Osteocyte (in vitro differentiated cells): ENCODE data around the gene IFT20. TPM values are rescaled to one million over a fixed set of nuclear protein-coding genes. Genes with fewer than 3 reads are reported as not detected.
A peak's percentile ranks its signal among the peaks of the same experiment; 100 is the strongest.

Source experiments
- DNase-seq: peaks from one replicate; pipeline ENCODE4 v3.0.0; 2021; ENCODE audit warnings: mixed read lengths; ENCODE audit not compliant: unreplicated experiment; ENCODE audit errors: extremely low spot score
- H3K27ac Mint-ChIP-seq: one replicate; pipeline ENCODE4 v1.8.0; 2021; ENCODE audit warnings: mild to moderate bottlenecking, mixed read lengths; ENCODE audit not compliant: unreplicated experiment
- H3K27me3 Mint-ChIP-seq: one replicate; pipeline ENCODE4 v1.8.0; 2021; ENCODE audit warnings: mixed read lengths; ENCODE audit not compliant: unreplicated experiment
- H3K36me3 Mint-ChIP-seq: one replicate; pipeline ENCODE4 v1.8.0; 2021; ENCODE audit warnings: mixed read lengths; ENCODE audit not compliant: unreplicated experiment
- H3K4me1 Mint-ChIP-seq: one replicate; pipeline ENCODE4 v1.8.0; 2021; ENCODE audit warnings: mixed read lengths; ENCODE audit not compliant: unreplicated experiment
- H3K4me3 Mint-ChIP-seq: one replicate; pipeline ENCODE4 v1.8.0; 2021; ENCODE audit warnings: mild to moderate bottlenecking, moderate library complexity, mixed read lengths; ENCODE audit not compliant: unreplicated experiment
- H3K9me3 Mint-ChIP-seq: one replicate; pipeline ENCODE4 v1.8.0; 2021; ENCODE audit warnings: mixed read lengths; ENCODE audit not compliant: unreplicated experiment
- total RNA-seq: library from RNA; stranded (reverse); gene quantifications from 2 replicates; pipeline ENCODE4 v1.2.1, GENCODE V29; 2021
- TF ChIP-seq, protein P1 (sequence below): fragments of 200-600 bp; sonication (generic); IDR thresholded peaks from 2 replicates; pipeline ENCODE4 v1.5.0; 2021; ENCODE audit warnings: antibody characterized with exemption, mild to moderate bottlenecking, moderate library complexity

IFT20 gene
- total RNA-seq, 1 donor from 2014 or later = 61.9 TPM

- Mint-ChIP-seq H3K36me3 (peaks cover 41% of the 10 kb centered on the region), H3K4me1 (peaks cover 21% of the 10 kb centered on the region), H3K27ac (no peak overlapping the region), H3K9me3 (no peaks in the 10 kb centered on the region), H3K27me3 (no peaks in the 10 kb centered on the region), H3K4me3 (no peak overlapping the region)
- DNase-seq = no peak
- TF ChIP-seq, protein P1, sequence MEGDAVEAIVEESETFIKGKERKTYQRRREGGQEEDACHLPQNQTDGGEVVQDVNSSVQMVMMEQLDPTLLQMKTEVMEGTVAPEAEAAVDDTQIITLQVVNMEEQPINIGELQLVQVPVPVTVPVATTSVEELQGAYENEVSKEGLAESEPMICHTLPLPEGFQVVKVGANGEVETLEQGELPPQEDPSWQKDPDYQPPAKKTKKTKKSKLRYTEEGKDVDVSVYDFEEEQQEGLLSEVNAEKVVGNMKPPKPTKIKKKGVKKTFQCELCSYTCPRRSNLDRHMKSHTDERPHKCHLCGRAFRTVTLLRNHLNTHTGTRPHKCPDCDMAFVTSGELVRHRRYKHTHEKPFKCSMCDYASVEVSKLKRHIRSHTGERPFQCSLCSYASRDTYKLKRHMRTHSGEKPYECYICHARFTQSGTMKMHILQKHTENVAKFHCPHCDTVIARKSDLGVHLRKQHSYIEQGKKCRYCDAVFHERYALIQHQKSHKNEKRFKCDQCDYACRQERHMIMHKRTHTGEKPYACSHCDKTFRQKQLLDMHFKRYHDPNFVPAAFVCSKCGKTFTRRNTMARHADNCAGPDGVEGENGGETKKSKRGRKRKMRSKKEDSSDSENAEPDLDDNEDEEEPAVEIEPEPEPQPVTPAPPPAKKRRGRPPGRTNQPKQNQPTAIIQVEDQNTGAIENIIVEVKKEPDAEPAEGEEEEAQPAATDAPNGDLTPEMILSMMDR = no peak
Measured at GRCh38 chr17:28348979-28349378, 13.7 kb upstream of the IFT20 start.

- H3K27ac Mint-ChIP-seq = peak overlapping the region; percentile 82
- no peak overlapping the region for H3K4me3 Mint-ChIP-seq
- peaks cover 21% of the 10 kb centered on the region for H3K4me1 Mint-ChIP-seq
- no peaks in the 10 kb centered on the region for H3K9me3 Mint-ChIP-seq
- peaks cover 37% of the 10 kb centered on the region for H3K36me3 Mint-ChIP-seq
- DNase-seq = no peak
- TF ChIP-seq, protein P1 = no peak
- H3K27me3 Mint-ChIP-seq = no peaks in the 10 kb centered on the region
Measured at GRCh38 chr17:28347261-28347891, 12.1 kb upstream of the IFT20 start.

GRCh38 chr17:28346746-28347246, 11.5 kb upstream of the IFT20 start:
- no peak overlapping the region for H3K4me3 Mint-ChIP-seq
- peaks cover 40% of the 10 kb centered on the region for H3K36me3 Mint-ChIP-seq
- no peak for DNase-seq
- H3K4me1 Mint-ChIP-seq = peaks cover 21% of the 10 kb centered on the region
- H3K27me3 Mint-ChIP-seq = no peaks in the 10 kb centered on the region
- peak overlapping the region; percentile 82 for H3K27ac Mint-ChIP-seq
- H3K9me3 Mint-ChIP-seq = no peaks in the 10 kb centered on the region
- TF ChIP-seq, protein P1 = peak; percentile 37

DNA sequence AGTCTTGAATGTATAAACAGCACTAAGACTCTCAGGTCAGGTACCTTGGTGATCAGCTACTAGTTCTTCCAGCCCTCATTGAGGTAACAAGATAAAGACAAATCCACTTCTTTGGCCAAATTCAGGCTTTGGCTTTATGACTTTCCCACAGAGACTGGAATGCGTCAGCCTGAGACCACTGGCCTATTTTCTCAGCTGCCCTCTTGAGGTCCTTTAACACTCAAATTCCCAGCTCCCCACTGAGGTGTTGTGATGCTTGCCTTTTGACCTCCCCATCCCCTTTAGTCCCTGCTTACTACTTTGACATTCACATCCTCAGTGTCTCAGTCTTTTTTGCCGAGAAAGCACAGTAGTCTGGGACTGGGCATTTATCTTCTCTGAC, 10.9 kb upstream of the IFT20 start:
- Mint-ChIP-seq H3K4me3 (no peak overlapping the region), H3K4me1 (peaks cover 21% of the 10 kb centered on the region), H3K9me3 (no peaks in the 10 kb centered on the region), H3K27me3 (no peaks in the 10 kb centered on the region), H3K27ac (peak overlapping the region; percentile 82), H3K36me3 (peaks cover 34% of the 10 kb centered on the region)
- TF ChIP-seq, protein P1 = no peak
- DNase-seq = no peak

DNA sequence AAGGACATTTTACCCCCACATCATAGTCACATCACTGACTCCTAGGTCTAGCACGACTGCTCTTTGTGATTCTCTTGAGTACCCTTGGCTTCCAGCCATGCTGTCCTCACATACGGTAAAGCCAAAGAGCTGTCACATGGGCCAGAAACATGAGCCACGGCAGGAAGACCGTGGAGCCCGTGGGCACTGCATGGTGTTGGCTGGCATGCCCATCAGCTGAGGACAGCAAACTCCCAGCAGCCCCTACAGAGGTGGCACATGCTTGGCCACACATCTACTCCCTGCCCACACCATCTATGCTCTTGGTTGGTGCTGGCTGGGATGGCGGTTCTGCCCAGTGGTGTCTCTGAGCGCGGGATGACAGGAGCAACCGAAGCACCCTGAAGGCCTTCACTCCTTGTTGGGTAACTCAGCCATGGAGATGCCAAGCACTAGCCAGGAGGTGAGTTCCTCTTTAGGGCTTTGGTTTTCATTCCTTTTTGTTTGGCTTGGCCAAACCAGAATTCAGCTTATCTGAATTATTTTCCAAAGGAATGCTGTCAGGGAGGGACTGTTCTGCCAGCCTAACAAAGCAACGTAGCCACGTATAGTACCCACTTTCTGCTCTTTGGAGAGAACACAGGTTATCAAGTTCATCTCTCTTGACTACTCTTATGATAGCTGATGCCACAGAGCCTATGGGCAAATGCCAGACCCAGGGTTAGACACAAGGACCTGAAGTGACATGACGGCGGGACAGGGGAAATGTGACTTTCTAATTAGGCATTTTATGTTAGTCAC, 10.3 kb upstream of the IFT20 start:
- Mint-ChIP-seq H3K36me3 (peaks cover 34% of the 10 kb centered on the region), H3K4me1 (peaks cover 21% of the 10 kb centered on the region), H3K27ac (peak overlapping the region; percentile 82), H3K4me3 (no peak overlapping the region), H3K27me3 (no peaks in the 10 kb centered on the region), H3K9me3 (no peaks in the 10 kb centered on the region)
- TF ChIP-seq, protein P1 = no peak
- no peak for DNase-seq
